OCI-LY1 (cell line): ENCODE measurements around the gene RFTN1.

Experiments used
- H2AFZ ChIP-seq: fragments of 200-600 bp; sonication (generic), shearing (Covaris generic); 2 replicates; pipeline ENCODE4 v1.6.0; 2014; ENCODE audit warnings: antibody characterized with exemption, mild to moderate bottlenecking, low read length
- H3F3A ChIP-seq: fragments of 200-600 bp; sonication (generic), shearing (Covaris generic); 2 replicates; pipeline ENCODE4 v1.6.0; 2014; ENCODE audit warnings: mild to moderate bottlenecking, antibody characterized with exemption, low read length, moderate library complexity; ENCODE audit not compliant: insufficient read depth
- H3K27ac ChIP-seq: fragments of 200-600 bp; sonication (generic); 2 replicates; pipeline ENCODE4 v1.5.1; 2014; ENCODE audit warnings: low read length, mixed run types, mild to moderate bottlenecking, low read depth; ENCODE audit not compliant: poor library complexity, severe bottlenecking
- H3K27me3 ChIP-seq: fragments of 200-600 bp; sonication (generic); 2 replicates; pipeline ENCODE4 v1.6.0; 2014; ENCODE audit warnings: antibody characterized with exemption, mild to moderate bottlenecking, low read length, moderate library complexity; ENCODE audit not compliant: insufficient read depth
- H3K36me3 ChIP-seq: fragments of 200-600 bp; sonication (generic); 2 replicates; pipeline ENCODE4 v1.6.1; 2014; ENCODE audit warnings: mild to moderate bottlenecking, antibody characterized with exemption, low read length, moderate library complexity, mixed read lengths; ENCODE audit not compliant: insufficient read depth
- H3K4me1 ChIP-seq: fragments of 200-600 bp; sonication (generic); 2 replicates; pipeline ENCODE4 v1.5.1; 2014; ENCODE audit warnings: mild to moderate bottlenecking, low read length, moderate library complexity; ENCODE audit not compliant: insufficient read depth, severe bottlenecking
- H3K4me2 ChIP-seq: fragments of 200-600 bp; sonication (generic), shearing (Covaris generic); 2 replicates; pipeline ENCODE4 v1.6.1; 2014; ENCODE audit warnings: low read length
- H3K4me3 ChIP-seq: fragments of 200-600 bp; sonication (generic); 2 replicates; pipeline ENCODE4 v1.5.1; 2014; ENCODE audit warnings: low read length, low read depth, mild to moderate bottlenecking, mixed read lengths; ENCODE audit not compliant: poor library complexity, severe bottlenecking
- H3K79me2 ChIP-seq: fragments of 200-600 bp; shearing (Covaris generic); 2 replicates; pipeline ENCODE4 v1.6.1; 2016; ENCODE audit warnings: mixed run types, low read length, mixed read lengths; ENCODE audit not compliant: insufficient read depth
- H3K9ac ChIP-seq: fragments of 200-600 bp; sonication (generic), shearing (Covaris generic); 2 replicates; pipeline ENCODE4 v1.6.1; 2014; ENCODE audit warnings: mild to moderate bottlenecking, low read length, mixed read lengths
- H3K9me2 ChIP-seq: fragments of 200-600 bp; sonication (generic), shearing (Covaris generic); 2 replicates; pipeline ENCODE4 v1.6.1; 2014; ENCODE audit warnings: low read depth, mild to moderate bottlenecking, low read length, mixed read lengths
- H3K9me3 ChIP-seq: fragments of 200-600 bp; shearing (Covaris generic); 2 replicates; pipeline ENCODE4 v1.6.1; 2014; ENCODE audit warnings: low read length, mixed read lengths
- H4K20me1 ChIP-seq: fragments of 200-600 bp; sonication (generic), shearing (Covaris generic); 2 replicates; pipeline ENCODE4 v1.6.0; 2016; ENCODE audit warnings: mild to moderate bottlenecking, low read length; ENCODE audit not compliant: insufficient read depth
- EZH2 ChIP-seq: fragments of 200-600 bp; sonication (generic), shearing (Covaris generic); IDR thresholded peaks from 2 replicates; pipeline ENCODE4 v1.8.0; 2017; ENCODE audit warnings: borderline replicate concordance, mixed run types, mild to moderate bottlenecking, antibody characterized with exemption, low read length, moderate library complexity, mixed read lengths
- TF ChIP-seq, protein P1 (sequence below): fragments of 200-600 bp; sonication (generic), shearing (Covaris generic); IDR thresholded peaks from 2 replicates; pipeline ENCODE4 v1.5.1; 2017; ENCODE audit warnings: mild to moderate bottlenecking, antibody characterized with exemption, low read length, moderate library complexity, mixed read lengths

RFTN1 gene

DNA sequence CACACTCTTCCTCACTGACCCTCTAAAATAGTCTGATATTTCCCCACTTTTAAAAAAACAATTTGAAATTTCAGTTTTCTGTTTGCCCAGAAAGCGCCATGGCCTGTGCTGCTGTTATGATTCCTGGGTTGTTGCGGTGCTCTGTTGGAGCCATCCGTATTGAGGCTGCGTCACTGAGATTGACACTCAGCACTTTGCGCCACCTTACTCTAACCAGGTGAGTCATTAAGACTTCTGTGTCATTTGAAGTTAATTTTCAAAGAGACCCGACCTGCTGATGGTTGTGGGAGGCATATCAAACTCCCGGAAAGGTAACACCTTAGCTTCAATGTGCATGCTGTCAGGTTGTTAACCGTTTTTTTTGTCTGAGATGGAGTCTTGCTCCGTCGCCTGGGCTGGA, 242.6 kb downstream of the RFTN1 start:
- no peak overlapping the region for H3K9ac ChIP-seq
- no peak overlapping the region for H3K4me3 ChIP-seq
- H3K36me3 ChIP-seq: peaks cover 40% of the 10 kb centered on the region; the same call in 1 of the 2 replicates
- H4K20me1 ChIP-seq: no peaks in the 10 kb centered on the region
- H3K79me2 ChIP-seq: peaks cover 5% of the 10 kb centered on the region
- no peak for TF ChIP-seq EZH2
- TF ChIP-seq, protein P1, sequence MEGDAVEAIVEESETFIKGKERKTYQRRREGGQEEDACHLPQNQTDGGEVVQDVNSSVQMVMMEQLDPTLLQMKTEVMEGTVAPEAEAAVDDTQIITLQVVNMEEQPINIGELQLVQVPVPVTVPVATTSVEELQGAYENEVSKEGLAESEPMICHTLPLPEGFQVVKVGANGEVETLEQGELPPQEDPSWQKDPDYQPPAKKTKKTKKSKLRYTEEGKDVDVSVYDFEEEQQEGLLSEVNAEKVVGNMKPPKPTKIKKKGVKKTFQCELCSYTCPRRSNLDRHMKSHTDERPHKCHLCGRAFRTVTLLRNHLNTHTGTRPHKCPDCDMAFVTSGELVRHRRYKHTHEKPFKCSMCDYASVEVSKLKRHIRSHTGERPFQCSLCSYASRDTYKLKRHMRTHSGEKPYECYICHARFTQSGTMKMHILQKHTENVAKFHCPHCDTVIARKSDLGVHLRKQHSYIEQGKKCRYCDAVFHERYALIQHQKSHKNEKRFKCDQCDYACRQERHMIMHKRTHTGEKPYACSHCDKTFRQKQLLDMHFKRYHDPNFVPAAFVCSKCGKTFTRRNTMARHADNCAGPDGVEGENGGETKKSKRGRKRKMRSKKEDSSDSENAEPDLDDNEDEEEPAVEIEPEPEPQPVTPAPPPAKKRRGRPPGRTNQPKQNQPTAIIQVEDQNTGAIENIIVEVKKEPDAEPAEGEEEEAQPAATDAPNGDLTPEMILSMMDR: no peak
- H3K27ac ChIP-seq: no peak overlapping the region
- no peaks in the 10 kb centered on the region for H3K9me2 ChIP-seq
- no peaks in the 10 kb centered on the region for H3F3A ChIP-seq
- no peak overlapping the region for H3K4me2 ChIP-seq
- peaks cover 26% of the 10 kb centered on the region for H3K4me1 ChIP-seq
- no peaks in the 10 kb centered on the region for H3K9me3 ChIP-seq
- no peak overlapping the region for H2AFZ ChIP-seq
- no peaks in the 10 kb centered on the region for H3K27me3 ChIP-seq

DNA sequence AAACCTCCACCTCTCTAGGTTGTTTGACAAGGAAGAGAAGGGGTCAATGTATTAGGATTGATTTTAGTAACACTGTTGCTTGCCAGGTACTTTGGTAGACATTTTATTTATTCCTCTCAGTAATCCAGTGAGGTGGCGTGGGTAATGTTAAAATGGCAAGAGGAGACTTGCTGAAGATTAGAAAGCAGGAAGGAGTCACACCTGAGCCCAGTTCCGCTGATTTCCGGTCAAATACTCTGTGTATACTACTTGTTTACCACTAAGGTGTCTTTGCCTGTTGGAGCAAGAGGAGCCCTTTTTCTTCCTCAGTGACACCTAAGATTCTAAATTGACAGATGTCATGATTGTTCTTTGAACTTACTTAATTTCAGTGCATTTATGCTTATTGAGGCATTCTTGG, 246.8 kb downstream of the RFTN1 start:
- Histone ChIP-seq H3K4me1 (peaks cover 41% of the 10 kb centered on the region), H3K9me3 (no peaks in the 10 kb centered on the region), H3K9ac (peak overlapping the region; percentile 81; the same call in 1 of the 2 replicates), H3K79me2 (peaks cover 23% of the 10 kb centered on the region), H3K4me2 (peak overlapping the region; percentile 81), H3F3A (no peaks in the 10 kb centered on the region), H3K9me2 (no peaks in the 10 kb centered on the region), H3K27ac (peak overlapping the region; percentile 31), H3K4me3 (peak overlapping the region; percentile 89), H4K20me1 (no peaks in the 10 kb centered on the region), H2AFZ (no peak overlapping the region), H3K27me3 (no peaks in the 10 kb centered on the region), H3K36me3 (peaks cover 20% of the 10 kb centered on the region; the same call in 1 of the 2 replicates)
- no peak for TF ChIP-seq EZH2
- TF ChIP-seq, protein P1: no peak
